MM.1S (cell line): Measurements from ENCODE around the gene CKAP5.

ENCODE experiments used
- DNase-seq: peaks from one replicate; pipeline ENCODE4 v3.0.0-alpha.2; 2015
- H2AFZ ChIP-seq: fragments of 300-600 bp; sonication (generic); 2 replicates; pipeline ENCODE4 v1.6.0; 2016; ENCODE audit warnings: antibody characterized with exemption, low read length
- H3F3A ChIP-seq: fragments of 300-600 bp; sonication (generic); 2 replicates; pipeline ENCODE4 v1.6.1; 2016; ENCODE audit warnings: mild to moderate bottlenecking, antibody characterized with exemption, low read length, moderate library complexity, mixed read lengths; ENCODE audit not compliant: insufficient read depth
- H3K27ac ChIP-seq: fragments of 300-600 bp; sonication (generic); 2 replicates; pipeline ENCODE4 v1.5.1; 2016; ENCODE audit warnings: mild to moderate bottlenecking, low read length
- H3K27me3 ChIP-seq: fragments of 300-600 bp; sonication (generic); replicated peaks from 2 replicates; pipeline ENCODE4 v1.6.0; 2016; ENCODE audit warnings: low read length; ENCODE audit not compliant: insufficient read depth
- H3K36me3 ChIP-seq: fragments of 300-600 bp; sonication (generic); replicated peaks from 2 replicates; pipeline ENCODE4 v1.6.1; 2016; ENCODE audit warnings: mild to moderate bottlenecking, low read length, mixed read lengths; ENCODE audit not compliant: insufficient read depth
- H3K4me1 ChIP-seq: fragments of 300-600 bp; sonication (generic); 2 replicates; pipeline ENCODE4 v1.6.1; 2016; ENCODE audit warnings: low read length, mixed read lengths
- H3K4me2 ChIP-seq: fragments of 300-600 bp; sonication (generic); 2 replicates; pipeline ENCODE4 v1.6.0; 2016; ENCODE audit warnings: low read depth, low read length
- H3K4me3 ChIP-seq: fragments of 300-600 bp; sonication (generic); 2 replicates; pipeline ENCODE4 v1.5.1; 2016; ENCODE audit warnings: low read length, mixed read lengths
- H3K79me2 ChIP-seq: fragments of 300-600 bp; sonication (generic); 2 replicates; pipeline ENCODE4 v1.6.1; 2016; ENCODE audit warnings: mixed run types, low read length, mixed read lengths
- H3K9ac ChIP-seq: fragments of 300-600 bp; sonication (generic); 2 replicates; pipeline ENCODE4 v1.6.1; 2016; ENCODE audit warnings: low read length, mixed read lengths
- H3K9me2 ChIP-seq: fragments of 300-600 bp; sonication (generic); replicated peaks from 2 replicates; pipeline ENCODE4 v1.6.1; 2016; ENCODE audit warnings: mild to moderate bottlenecking, low read length, mixed read lengths; ENCODE audit not compliant: insufficient read depth
- H3K9me3 ChIP-seq: fragments of 300-600 bp; sonication (generic); replicated peaks from 2 replicates; pipeline ENCODE4 v1.6.1; 2016; ENCODE audit warnings: mild to moderate bottlenecking, low read length, mixed read lengths; ENCODE audit not compliant: insufficient read depth
- H4K20me1 ChIP-seq: fragments of 300-600 bp; sonication (generic); 2 replicates; pipeline ENCODE4 v1.6.1; 2016; ENCODE audit warnings: mild to moderate bottlenecking, low read length, moderate library complexity, mixed read lengths; ENCODE audit not compliant: insufficient read depth
- EZH2 ChIP-seq: fragments of 300-600 bp; sonication (generic); optimal IDR thresholded peaks from 2 replicates; pipeline ENCODE3; 2017; ENCODE audit warnings: low read depth, mild to moderate bottlenecking, antibody characterized with exemption, low read length, mixed read lengths
- EZH2phosphoT487 ChIP-seq: fragments of 300-600 bp; sonication (generic); IDR thresholded peaks from 2 replicates; pipeline ENCODE4 v1.6.1; 2018; ENCODE audit warnings: antibody characterized with exemption, low read length
- TF ChIP-seq, protein P1 (sequence below): fragments of 300-600 bp; sonication (generic); IDR thresholded peaks from 2 replicates; pipeline ENCODE4 v1.5.1; 2016; ENCODE audit warnings: antibody characterized with exemption, low read length, mixed read lengths

The CKAP5 gene

DNA sequence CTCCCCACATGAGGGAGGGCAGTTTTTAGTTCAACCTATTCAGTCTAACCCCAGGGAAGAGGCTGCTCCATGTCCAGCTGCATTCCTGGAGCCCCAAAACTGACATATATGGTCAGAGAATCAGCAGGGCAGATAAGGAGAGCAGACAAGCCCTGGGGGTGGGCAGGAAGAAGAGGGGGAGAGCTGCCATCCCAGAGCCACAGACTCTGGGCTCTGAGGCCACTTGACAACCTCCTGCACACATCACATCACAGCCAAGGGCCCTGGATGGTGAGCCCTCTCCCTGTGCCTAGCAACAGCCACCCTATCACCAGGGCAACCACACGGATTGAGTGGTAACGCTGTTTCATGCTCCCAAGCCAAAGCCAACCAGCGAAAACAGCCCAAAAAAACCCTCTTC is 148.8 kb downstream of the CKAP5 start:
- H3K27ac ChIP-seq: no peak overlapping the region

DNA sequence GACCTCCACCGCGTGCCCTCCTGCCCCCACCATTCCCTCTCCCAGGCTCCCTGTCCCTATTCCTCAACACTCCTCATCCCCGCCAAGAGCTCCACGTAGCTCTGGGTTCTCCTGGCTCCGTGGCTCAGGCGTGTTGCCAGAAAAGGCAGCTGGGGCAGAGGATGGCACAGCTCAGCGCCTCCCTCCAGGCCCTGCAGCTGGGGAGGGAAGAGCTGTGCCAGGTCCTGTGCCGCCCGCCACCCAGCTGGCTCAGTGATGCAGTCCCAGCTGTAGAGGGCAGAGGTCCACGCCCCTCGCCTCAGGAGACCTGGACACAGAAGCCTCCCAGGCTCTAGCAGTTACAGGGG is 149.9 kb downstream of the CKAP5 start:
- no peaks in the 10 kb centered on the region for H3K36me3 ChIP-seq
- no peak overlapping the region for H3K4me2 ChIP-seq
- H3K27ac ChIP-seq: no peak overlapping the region
- no peak overlapping the region for H3K9ac ChIP-seq
- no peak for DNase-seq
- no peaks in the 10 kb centered on the region for H3K9me3 ChIP-seq
- TF ChIP-seq, protein P1, sequence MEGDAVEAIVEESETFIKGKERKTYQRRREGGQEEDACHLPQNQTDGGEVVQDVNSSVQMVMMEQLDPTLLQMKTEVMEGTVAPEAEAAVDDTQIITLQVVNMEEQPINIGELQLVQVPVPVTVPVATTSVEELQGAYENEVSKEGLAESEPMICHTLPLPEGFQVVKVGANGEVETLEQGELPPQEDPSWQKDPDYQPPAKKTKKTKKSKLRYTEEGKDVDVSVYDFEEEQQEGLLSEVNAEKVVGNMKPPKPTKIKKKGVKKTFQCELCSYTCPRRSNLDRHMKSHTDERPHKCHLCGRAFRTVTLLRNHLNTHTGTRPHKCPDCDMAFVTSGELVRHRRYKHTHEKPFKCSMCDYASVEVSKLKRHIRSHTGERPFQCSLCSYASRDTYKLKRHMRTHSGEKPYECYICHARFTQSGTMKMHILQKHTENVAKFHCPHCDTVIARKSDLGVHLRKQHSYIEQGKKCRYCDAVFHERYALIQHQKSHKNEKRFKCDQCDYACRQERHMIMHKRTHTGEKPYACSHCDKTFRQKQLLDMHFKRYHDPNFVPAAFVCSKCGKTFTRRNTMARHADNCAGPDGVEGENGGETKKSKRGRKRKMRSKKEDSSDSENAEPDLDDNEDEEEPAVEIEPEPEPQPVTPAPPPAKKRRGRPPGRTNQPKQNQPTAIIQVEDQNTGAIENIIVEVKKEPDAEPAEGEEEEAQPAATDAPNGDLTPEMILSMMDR: no peak
- TF ChIP-seq EZH2: no peak
- no peak for TF ChIP-seq EZH2phosphoT487
- H3K9me2 ChIP-seq: no peaks in the 10 kb centered on the region
- peaks cover 43% of the 10 kb centered on the region for H3K79me2 ChIP-seq
- no peaks in the 10 kb centered on the region for H3K27me3 ChIP-seq
- H4K20me1 ChIP-seq: no peaks in the 10 kb centered on the region
- peaks cover 3% of the 10 kb centered on the region; the same call in 1 of the 2 replicates for H3F3A ChIP-seq
- no peaks in the 10 kb centered on the region for H3K4me1 ChIP-seq
- no peak overlapping the region for H3K4me3 ChIP-seq
- no peak overlapping the region for H2AFZ ChIP-seq

More for the DNA sequence above, 148.8 kb downstream of the CKAP5 start:
- Histone ChIP-seq H4K20me1 (no peaks in the 10 kb centered on the region), H2AFZ (no peak overlapping the region), H3K9me3 (no peaks in the 10 kb centered on the region), H3K4me3 (no peak overlapping the region), H3K36me3 (no peaks in the 10 kb centered on the region), H3K27me3 (no peaks in the 10 kb centered on the region), H3K4me1 (peaks cover 3% of the 10 kb centered on the region; the same call in 1 of the 2 replicates), H3K9ac (no peak overlapping the region), H3K9me2 (no peaks in the 10 kb centered on the region), H3K4me2 (no peak overlapping the region), H3K79me2 (peaks cover 54% of the 10 kb centered on the region), H3F3A (peaks cover 3% of the 10 kb centered on the region; the same call in 1 of the 2 replicates)
- no peak for DNase-seq
- no peak for TF ChIP-seq EZH2phosphoT487
- TF ChIP-seq, protein P1: no peak

DNA sequence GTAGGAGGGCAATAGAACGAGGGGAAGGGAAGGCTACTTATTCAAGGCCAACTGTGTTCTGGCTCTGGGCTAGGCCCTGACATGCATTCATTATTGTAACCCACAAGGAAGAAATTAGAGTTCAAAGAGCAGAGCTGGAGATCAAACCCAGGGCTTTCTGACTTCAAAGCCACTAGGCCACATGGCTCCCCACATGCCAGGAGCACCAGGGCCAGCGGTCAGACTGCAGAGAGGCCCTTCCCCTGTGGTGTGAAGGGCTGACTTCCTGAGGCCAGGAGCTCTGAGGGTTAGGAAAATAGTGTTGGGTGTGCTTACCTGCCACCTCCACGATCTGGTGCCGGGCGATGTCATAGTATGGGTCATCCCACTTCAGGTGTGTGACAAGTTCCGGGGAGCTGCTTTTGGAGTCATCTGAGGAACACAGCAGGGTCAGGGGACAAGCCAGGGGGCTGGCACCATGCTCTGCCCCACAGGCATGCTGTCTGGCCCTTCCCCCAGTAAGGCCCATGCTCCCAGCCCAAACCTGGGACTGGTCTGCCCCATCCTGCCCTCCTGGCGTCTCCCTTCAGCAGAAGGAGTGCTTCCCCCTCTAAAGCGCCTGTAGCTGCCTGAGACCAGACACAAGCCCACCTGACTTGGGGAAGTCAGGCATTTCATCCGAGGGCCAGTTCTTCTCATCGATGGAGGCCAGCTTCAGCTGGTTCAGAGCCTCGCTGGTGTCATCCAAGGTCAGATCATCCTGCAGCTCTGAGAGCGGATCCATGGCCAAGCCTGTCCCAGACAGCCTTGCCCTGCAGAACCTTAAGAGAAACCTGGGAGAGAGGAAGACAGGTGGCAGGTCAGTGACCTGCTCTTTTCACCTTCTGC is 150.5 kb downstream of the CKAP5 start:
- Histone ChIP-seq H3K9ac (no peak overlapping the region), H3K4me2 (no peak overlapping the region), H3F3A (peaks cover 3% of the 10 kb centered on the region; the same call in 1 of the 2 replicates), H3K36me3 (no peaks in the 10 kb centered on the region), H3K4me3 (no peak overlapping the region), H3K27ac (no peak overlapping the region), H3K4me1 (no peaks in the 10 kb centered on the region), H4K20me1 (no peaks in the 10 kb centered on the region), H3K27me3 (no peaks in the 10 kb centered on the region), H3K9me3 (no peaks in the 10 kb centered on the region), H3K9me2 (no peaks in the 10 kb centered on the region), H2AFZ (no peak overlapping the region), H3K79me2 (peaks cover 38% of the 10 kb centered on the region)
- DNase-seq: no peak
- TF ChIP-seq EZH2phosphoT487 (no peak), EZH2 (no peak)
- TF ChIP-seq, protein P1: no peak
